GM19193 (cell line): ENCODE measurements around the gene TIFAB.

Source experiments
- POLR2A ChIP-seq: IDR thresholded peaks from 4 replicates; pipeline ENCODE4 v1.6.1; 2011; ENCODE audit not compliant: insufficient read depth, insufficient read length; ENCODE audit errors: extremely low read depth

The TIFAB gene

GRCh38 chr5:135487037-135487395 is 34.9 kb upstream of the TIFAB start:
- no peak for TF ChIP-seq POLR2A

GRCh38 chr5:135486131-135487036 is 34.2 kb upstream of the TIFAB start:
- TF ChIP-seq POLR2A: no peak

- TF ChIP-seq POLR2A: no peak
These were observed 32.5 kb upstream of the TIFAB start for GRCh38 chr5:135484674-135485086.

GRCh38 chr5:135483254-135483653 is 31.1 kb upstream of the TIFAB start:
- no peak for TF ChIP-seq POLR2A

- no peak for TF ChIP-seq POLR2A
These were observed 30.3 kb upstream of the TIFAB start for GRCh38 chr5:135482381-135482933.

GRCh38 chr5:135481909-135482311 is 29.8 kb upstream of the TIFAB start:
- no peak for TF ChIP-seq POLR2A

GRCh38 chr5:135481387-135481786 is 29.2 kb upstream of the TIFAB start:
- TF ChIP-seq POLR2A: no peak

GRCh38 chr5:135480511-135480910 is 28.4 kb upstream of the TIFAB start:
- TF ChIP-seq POLR2A: no peak

GRCh38 chr5:135478938-135479337 is 26.8 kb upstream of the TIFAB start:
- TF ChIP-seq POLR2A: no peak

GRCh38 chr5:135477613-135478066 is 25.5 kb upstream of the TIFAB start:
- no peak for TF ChIP-seq POLR2A

GRCh38 chr5:135476615-135477581 is 24.7 kb upstream of the TIFAB start:
- TF ChIP-seq POLR2A: no peak

GRCh38 chr5:135473956-135474670 is 22.0 kb upstream of the TIFAB start:
- no peak for TF ChIP-seq POLR2A

GRCh38 chr5:135472141-135472540 is 20.0 kb upstream of the TIFAB start:
- TF ChIP-seq POLR2A: no peak

GRCh38 chr5:135471726-135472125 is 19.6 kb upstream of the TIFAB start:
- TF ChIP-seq POLR2A: no peak
